ENCODE data around the gene FRYL.
A peak's percentile ranks its signal among the peaks of the same experiment; 100 is the strongest.

Gene FRYL

DNA sequence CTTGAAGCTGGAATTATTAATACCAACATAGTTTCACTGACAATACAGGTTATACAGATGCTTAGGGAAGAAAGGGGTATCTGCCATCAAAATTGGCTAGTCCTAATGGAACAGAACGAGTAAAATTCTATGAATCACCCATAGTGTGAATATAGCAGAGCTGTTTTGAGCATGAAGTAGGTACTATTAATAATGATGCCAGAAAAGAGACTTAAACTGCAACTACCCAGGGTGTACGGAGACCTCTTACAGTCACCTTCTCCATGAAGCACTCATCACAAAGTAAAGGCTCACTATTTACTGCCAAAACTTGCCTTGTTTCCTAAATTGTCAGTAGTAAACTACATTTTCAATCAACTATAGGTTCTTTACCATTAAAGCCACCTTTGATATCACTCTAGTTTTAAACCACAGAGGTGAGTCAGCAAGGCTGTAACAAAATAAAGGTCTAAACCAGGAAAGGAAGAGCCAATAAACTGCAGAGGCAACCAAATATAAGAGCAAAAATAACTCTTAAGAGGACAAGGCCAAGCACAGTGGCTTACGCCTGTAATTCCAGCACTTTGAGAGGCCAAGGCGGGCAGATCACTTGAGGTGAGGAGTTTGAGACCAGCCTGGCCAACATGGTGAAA is 114.4 kb downstream of the FRYL start:
- no peaks in the 10 kb centered on the region for H3K4me1 ChIP-seq
- no peaks in the 10 kb centered on the region for H3K9me3 ChIP-seq (ENCODE audit: control insufficient read depth, low read length)
- H2AFZ ChIP-seq = no peak overlapping the region
- H3K36me3 ChIP-seq (ENCODE audit: control insufficient read depth, insufficient read depth, low read length) = no peaks in the 10 kb centered on the region
- H3K79me2 ChIP-seq = peaks cover 14% of the 10 kb centered on the region
- no peaks in the 10 kb centered on the region for H3K27me3 ChIP-seq (ENCODE audit: control insufficient read depth, insufficient read depth, low read length)
- H3K4me3 ChIP-seq (ENCODE audit: low read depth, low read length) = no peak overlapping the region
- TF ChIP-seq, protein P1, sequence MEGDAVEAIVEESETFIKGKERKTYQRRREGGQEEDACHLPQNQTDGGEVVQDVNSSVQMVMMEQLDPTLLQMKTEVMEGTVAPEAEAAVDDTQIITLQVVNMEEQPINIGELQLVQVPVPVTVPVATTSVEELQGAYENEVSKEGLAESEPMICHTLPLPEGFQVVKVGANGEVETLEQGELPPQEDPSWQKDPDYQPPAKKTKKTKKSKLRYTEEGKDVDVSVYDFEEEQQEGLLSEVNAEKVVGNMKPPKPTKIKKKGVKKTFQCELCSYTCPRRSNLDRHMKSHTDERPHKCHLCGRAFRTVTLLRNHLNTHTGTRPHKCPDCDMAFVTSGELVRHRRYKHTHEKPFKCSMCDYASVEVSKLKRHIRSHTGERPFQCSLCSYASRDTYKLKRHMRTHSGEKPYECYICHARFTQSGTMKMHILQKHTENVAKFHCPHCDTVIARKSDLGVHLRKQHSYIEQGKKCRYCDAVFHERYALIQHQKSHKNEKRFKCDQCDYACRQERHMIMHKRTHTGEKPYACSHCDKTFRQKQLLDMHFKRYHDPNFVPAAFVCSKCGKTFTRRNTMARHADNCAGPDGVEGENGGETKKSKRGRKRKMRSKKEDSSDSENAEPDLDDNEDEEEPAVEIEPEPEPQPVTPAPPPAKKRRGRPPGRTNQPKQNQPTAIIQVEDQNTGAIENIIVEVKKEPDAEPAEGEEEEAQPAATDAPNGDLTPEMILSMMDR (IDR thresholded peaks at IDR 0.05) = no peak
- H3K9ac ChIP-seq = no peak overlapping the region
- H3K4me2 ChIP-seq (ENCODE audit: low read length) = no peak overlapping the region
- H3K27ac ChIP-seq = no peak overlapping the region

DNA sequence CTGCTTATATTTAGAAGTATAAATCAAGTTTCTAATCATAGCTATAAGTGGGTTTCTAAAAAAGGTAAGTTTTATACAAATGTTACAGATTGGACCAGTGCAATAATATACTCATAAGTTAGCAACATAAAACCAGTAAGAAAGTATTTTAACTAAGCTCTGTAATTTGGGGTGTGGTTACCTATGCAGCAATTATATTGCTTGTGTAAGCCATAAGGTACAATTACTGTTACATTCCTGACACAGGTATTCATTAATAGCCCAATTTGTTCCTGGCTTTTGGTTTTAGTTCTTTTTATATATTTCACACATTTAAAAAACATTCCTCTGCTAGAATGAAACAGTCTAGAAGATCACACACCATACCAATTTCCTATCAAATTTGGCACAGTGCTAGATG is 115.1 kb downstream of the FRYL start:
- Histone ChIP-seq H3K79me2 (peaks cover 9% of the 10 kb centered on the region), H3K4me1 (no peaks in the 10 kb centered on the region), H3K36me3 (ENCODE audit: control insufficient read depth, insufficient read depth, low read length) (no peaks in the 10 kb centered on the region), H2AFZ (no peak overlapping the region), H3K4me2 (ENCODE audit: low read length) (no peak overlapping the region), H3K27me3 (ENCODE audit: control insufficient read depth, insufficient read depth, low read length) (no peaks in the 10 kb centered on the region), H3K9ac (no peak overlapping the region), H3K27ac (no peak overlapping the region), H3K9me3 (ENCODE audit: control insufficient read depth, low read length) (no peaks in the 10 kb centered on the region), H3K4me3 (ENCODE audit: low read depth, low read length) (no peak overlapping the region)
- TF ChIP-seq, protein P1 (IDR thresholded peaks at IDR 0.05) = no peak

DNA sequence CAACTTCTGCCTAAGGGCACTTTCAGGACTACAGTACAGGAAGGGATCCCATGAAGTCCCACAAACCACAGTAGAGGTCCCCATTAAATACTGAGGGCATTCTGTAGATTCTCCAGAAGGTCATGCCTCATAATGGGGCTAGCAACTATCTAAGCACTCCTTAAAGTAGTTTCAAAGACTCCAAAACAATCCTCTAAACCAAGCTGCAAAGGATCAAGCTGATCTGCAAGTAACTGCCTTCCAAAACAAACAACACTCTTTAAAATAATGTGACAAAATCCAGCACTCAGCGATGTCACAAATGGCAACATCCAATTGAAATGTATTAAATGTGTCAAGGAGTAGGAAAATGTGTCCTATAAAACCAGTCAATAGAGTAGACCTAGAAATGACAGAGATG is 118.7 kb downstream of the FRYL start:
- TF ChIP-seq, protein P1 (IDR thresholded peaks at IDR 0.05) = no peak
- H3K4me1 ChIP-seq = no peaks in the 10 kb centered on the region
- no peak overlapping the region for H2AFZ ChIP-seq
- H3K79me2 ChIP-seq = peaks cover 6% of the 10 kb centered on the region
- H3K9me3 ChIP-seq (ENCODE audit: control insufficient read depth, low read length) = no peaks in the 10 kb centered on the region
- H3K27me3 ChIP-seq (ENCODE audit: control insufficient read depth, insufficient read depth, low read length) = no peaks in the 10 kb centered on the region
- no peak overlapping the region for H3K9ac ChIP-seq
- no peaks in the 10 kb centered on the region for H3K36me3 ChIP-seq (ENCODE audit: control insufficient read depth, insufficient read depth, low read length)
- H3K4me3 ChIP-seq (ENCODE audit: low read depth, low read length) = no peak overlapping the region
- no peak overlapping the region for H3K27ac ChIP-seq
- H3K4me2 ChIP-seq (ENCODE audit: low read length) = no peak overlapping the region

GRCh38 chr4:48660347-48660746 is 119.7 kb downstream of the FRYL start:
- H3K27ac ChIP-seq = no peak overlapping the region
- no peak overlapping the region for H3K4me2 ChIP-seq (ENCODE audit: low read length)
- H2AFZ ChIP-seq = no peak overlapping the region
- H3K9me3 ChIP-seq (ENCODE audit: control insufficient read depth, low read length) = no peaks in the 10 kb centered on the region
- peaks cover 6% of the 10 kb centered on the region for H3K79me2 ChIP-seq
- H3K27me3 ChIP-seq (ENCODE audit: control insufficient read depth, insufficient read depth, low read length) = no peaks in the 10 kb centered on the region
- no peak overlapping the region for H3K4me3 ChIP-seq (ENCODE audit: low read depth, low read length)
- TF ChIP-seq, protein P1 (IDR thresholded peaks at IDR 0.05) = no peak
- no peaks in the 10 kb centered on the region for H3K4me1 ChIP-seq
- no peak overlapping the region for H3K9ac ChIP-seq
- H3K36me3 ChIP-seq (ENCODE audit: control insufficient read depth, insufficient read depth, low read length) = no peaks in the 10 kb centered on the region

DNA sequence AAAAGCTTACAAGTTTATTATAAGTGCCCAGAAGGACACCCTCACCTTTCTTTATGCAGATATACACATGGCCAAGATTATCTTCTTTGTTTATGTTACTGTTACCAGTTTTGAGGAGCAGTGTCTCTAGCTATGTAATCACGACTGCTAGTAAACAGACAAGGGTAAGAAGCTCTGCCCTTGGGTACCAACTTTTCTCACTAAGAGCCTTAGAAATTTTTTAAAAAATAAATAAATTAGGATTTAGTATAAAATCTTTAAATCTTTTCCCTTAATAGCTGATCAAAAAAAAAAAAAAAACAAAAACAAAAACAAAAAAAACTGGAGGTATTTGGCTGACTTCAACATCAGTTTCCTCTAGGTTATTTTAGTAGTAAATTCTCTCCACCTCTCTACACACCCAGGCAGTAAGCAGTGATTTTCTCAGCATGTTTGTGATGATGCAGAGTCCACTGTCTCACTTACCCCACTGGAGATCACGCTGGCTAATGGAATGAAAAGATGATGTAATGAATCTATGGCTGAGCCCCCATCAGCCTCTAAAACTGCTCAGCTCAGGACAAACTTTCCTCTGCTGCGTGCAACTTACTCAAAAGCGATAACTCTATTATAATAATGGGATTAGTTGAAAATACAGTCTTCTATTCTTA is 125.9 kb downstream of the FRYL start:
- H3K27me3 ChIP-seq (ENCODE audit: control insufficient read depth, insufficient read depth, low read length) = no peaks in the 10 kb centered on the region
- H3K4me2 ChIP-seq (ENCODE audit: low read length) = peak overlapping the region; percentile 15
- H3K36me3 ChIP-seq (ENCODE audit: control insufficient read depth, insufficient read depth, low read length) = no peaks in the 10 kb centered on the region
- no peak overlapping the region for H3K9ac ChIP-seq
- TF ChIP-seq, protein P1 (IDR thresholded peaks at IDR 0.05) = no peak
- peak overlapping the region; percentile 19 for H3K27ac ChIP-seq
- peaks cover 8% of the 10 kb centered on the region for H3K79me2 ChIP-seq
- no peaks in the 10 kb centered on the region for H3K9me3 ChIP-seq (ENCODE audit: control insufficient read depth, low read length)
- H2AFZ ChIP-seq = peak overlapping the region; percentile 38
- H3K4me1 ChIP-seq = peaks cover 5% of the 10 kb centered on the region
- H3K4me3 ChIP-seq (ENCODE audit: low read depth, low read length) = peak overlapping the region; percentile 12
